Measurements from ENCODE around the gene GJD2.

The GJD2 gene

GRCh38 chr15:34754674-34755418, at the start of gene GJD2:
TSS of gene GJD2 (minus strand) at chr15:34754998. CDS start at chr15:34754488, 510 bp downstream.
- no peak for DNase-seq

- no peak for DNase-seq
These were observed 49.3 kb upstream of the GJD2 start for GRCh38 chr15:34804113-34804512.

GRCh38 chr15:34802803-34803750, 48.3 kb upstream of the GJD2 start:
- DNase-seq = no peak

GRCh38 chr15:34802371-34802770, 47.6 kb upstream of the GJD2 start:
- DNase-seq = no peak

- no peak for DNase-seq
These were observed 44.6 kb upstream of the GJD2 start for GRCh38 chr15:34799149-34800101.

- no peak for DNase-seq
These were observed 42.1 kb upstream of the GJD2 start for GRCh38 chr15:34796847-34797435.

- no peak for DNase-seq
These were observed 40.7 kb upstream of the GJD2 start, which contains the start of gene ACTC1 for GRCh38 chr15:34795267-34796081. TSS of gene ACTC1 (minus strand) at chr15:34795549. CDS start at chr15:34794808, 741 bp downstream.

- DNase-seq = no peak
These were observed 39.9 kb upstream of the GJD2 start for GRCh38 chr15:34794590-34795206.

GRCh38 chr15:34793901-34794300, 39.1 kb upstream of the GJD2 start:
- DNase-seq = no peak

- DNase-seq = no peak
These were observed 38.3 kb upstream of the GJD2 start for GRCh38 chr15:34793071-34793470.

GRCh38 chr15:34791701-34792100, 36.9 kb upstream of the GJD2 start:
- DNase-seq = no peak

GRCh38 chr15:34790121-34790520, 35.3 kb upstream of the GJD2 start:
- no peak for DNase-seq

- no peak for DNase-seq
These were observed 34.5 kb upstream of the GJD2 start for GRCh38 chr15:34789326-34789725.

GRCh38 chr15:34786206-34786605, 31.4 kb upstream of the GJD2 start:
- DNase-seq = no peak

GRCh38 chr15:34783991-34784390, 29.2 kb upstream of the GJD2 start:
- DNase-seq = no peak

GRCh38 chr15:34783431-34783830, 28.6 kb upstream of the GJD2 start:
- no peak for DNase-seq

- DNase-seq = no peak
These were observed 28.1 kb upstream of the GJD2 start for GRCh38 chr15:34782901-34783300.

- DNase-seq = no peak
These were observed 25.9 kb upstream of the GJD2 start for GRCh38 chr15:34780725-34781124.

GRCh38 chr15:34776606-34777105, 21.9 kb upstream of the GJD2 start:
- no peak for DNase-seq

GRCh38 chr15:34773917-34774316, 19.1 kb upstream of the GJD2 start:
- no peak for DNase-seq

GRCh38 chr15:34773013-34773412, 18.2 kb upstream of the GJD2 start:
- DNase-seq = no peak
